CD1c-positive myeloid dendritic cell (primary cell): ENCODE measurements around the gene MRPS15.
A peak's percentile ranks its signal among the peaks of the same experiment; 100 is the strongest.

ENCODE experiments used
- DNase-seq: peaks from one replicate; pipeline ENCODE4 v3.0.0-alpha.2; 2016; ENCODE audit errors: extremely low spot score

Gene MRPS15

DNA sequence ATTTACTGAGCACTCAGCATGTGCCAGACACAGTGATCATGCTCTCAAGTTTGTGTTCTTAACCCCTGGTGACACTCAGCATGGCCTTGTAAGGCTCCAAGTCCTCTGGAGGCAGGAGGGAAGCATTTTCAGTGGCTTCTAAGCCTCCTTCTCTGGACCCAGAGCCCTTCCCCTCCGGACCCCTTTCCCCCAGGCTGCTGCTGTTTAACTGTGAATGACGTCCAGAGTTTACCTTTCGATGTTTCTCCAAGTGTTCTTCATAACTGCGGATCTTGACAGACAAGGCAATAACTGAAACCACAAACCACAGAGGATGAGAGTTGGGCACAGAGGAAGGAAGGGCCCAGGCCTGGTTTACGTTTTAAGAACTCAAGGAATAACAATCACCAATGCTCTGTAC lies 6.5 kb downstream of the MRPS15 start:
- peak; percentile 29 for DNase-seq

DNA sequence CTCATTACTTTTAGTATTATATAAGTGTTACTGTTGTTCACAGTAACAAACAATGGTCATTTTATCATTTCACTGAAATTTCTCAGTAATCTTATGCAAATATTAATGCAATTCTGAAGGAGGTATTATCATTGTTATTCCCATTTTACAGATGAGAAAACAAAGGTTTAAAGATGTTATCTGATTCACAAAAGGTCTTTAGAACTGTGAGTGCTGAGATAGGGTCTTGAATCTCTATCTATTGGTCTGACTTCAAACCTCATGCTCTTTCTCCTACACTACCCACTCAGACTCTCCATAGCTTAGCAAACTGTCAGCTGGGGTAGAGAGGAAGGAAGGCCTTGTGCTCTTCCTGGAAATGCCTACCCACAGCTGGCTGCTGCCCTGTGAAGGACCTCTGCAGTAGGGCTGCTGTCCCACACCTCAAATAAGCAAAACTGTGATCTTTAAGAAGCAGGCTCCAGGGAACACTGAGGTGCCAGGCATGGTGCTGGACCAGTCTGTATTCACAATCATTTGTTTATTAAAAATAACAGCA lies 7.7 kb downstream of the MRPS15 start:
- DNase-seq: no peak

DNA sequence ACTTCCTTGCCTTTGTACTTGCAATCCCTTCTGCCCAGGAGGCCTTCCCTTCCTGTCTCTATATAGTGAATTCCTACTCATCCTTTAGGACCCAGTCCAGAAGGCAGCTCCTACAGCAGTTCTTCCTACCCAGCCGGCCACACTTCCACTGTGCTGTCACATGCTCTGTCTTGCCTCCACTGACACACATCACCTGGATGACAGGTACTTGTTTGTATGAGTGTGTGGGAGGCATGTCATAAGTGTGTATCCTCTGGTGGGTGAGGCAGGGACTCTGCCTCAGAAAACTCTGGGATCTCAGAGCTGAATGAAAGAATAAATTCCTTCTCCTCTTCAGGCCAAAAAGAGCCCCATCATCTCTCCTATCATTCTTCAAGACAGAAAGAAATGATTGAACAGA lies 8.8 kb downstream of the MRPS15 start:
- no peak for DNase-seq

DNA sequence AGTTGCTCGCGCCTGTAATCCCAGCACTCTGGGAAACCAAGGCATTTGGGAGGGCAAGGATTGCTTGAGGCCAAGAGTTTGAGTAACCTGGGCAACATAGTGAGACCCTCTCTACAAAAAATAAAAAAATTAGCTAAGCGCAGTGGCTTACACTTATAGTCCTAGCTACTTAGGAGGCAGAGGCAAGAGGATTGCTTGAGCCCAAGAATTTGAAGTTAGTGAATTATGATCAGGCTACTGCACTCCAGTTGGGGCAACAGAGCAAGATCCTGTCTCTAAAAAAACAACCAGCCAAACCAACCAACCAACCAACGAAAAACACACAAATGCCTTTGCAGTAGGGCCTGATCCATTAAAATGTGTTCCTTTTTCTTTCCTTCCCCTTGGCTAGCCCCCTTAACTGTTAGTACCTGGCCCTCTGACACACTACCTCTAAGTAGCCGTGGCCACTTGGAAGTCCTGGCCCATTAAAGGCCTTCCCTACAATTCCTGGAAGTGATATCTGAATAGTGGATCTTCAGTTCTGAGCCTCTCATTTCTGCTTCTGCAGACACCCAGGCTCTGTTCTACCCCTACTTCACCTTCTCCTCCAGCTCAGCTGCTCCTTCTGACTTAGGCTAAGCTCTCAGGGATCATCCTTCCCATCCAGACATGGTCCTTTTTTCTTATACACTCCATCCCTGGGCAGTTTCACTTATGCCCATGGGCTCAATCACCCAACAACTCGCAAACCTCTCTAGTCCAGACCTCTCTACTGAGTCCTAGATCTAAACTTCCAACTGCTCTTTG lies 10.4 kb downstream of the MRPS15 start:
- DNase-seq: no peak

DNA sequence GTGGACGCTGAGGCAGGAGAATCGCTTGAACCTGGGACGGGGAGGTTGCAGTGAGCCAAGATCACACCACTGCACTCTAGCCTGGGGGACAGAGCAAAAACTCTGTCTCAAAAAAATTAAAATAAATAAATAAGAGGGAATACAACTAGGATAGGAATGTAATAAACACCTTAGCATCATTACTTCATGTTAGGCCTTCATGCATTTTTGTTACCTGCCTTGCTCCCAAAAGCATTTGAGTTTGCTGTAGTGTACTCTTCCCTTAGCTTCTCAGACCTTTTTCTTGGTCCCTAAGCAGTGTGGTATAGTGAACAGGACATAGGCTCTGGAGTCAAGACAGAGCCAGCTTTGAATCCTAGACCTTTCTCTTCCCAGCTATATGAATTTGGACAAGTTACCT lies 11.1 kb downstream of the MRPS15 start:
- no peak for DNase-seq

DNA sequence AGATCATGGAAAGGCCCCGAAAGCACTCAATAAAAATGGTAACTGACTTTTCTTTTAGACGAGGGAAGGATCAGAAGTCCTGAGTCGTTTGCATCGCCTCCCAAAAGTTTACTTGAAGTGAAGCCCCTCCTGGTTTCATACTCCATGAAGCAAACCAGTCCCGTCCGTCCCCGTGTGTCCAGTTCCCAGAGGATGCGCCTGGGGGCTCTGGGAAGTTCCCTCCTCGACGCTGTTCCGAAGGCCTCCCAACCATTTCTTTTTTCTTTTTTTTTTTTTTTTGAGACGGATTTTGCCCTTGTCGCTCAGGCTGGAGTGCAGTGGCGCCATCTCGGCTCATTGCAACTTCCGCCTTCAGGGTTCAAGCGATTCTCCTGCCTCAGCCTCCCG lies 13.3 kb downstream of the MRPS15 start:
- DNase-seq: no peak

DNA sequence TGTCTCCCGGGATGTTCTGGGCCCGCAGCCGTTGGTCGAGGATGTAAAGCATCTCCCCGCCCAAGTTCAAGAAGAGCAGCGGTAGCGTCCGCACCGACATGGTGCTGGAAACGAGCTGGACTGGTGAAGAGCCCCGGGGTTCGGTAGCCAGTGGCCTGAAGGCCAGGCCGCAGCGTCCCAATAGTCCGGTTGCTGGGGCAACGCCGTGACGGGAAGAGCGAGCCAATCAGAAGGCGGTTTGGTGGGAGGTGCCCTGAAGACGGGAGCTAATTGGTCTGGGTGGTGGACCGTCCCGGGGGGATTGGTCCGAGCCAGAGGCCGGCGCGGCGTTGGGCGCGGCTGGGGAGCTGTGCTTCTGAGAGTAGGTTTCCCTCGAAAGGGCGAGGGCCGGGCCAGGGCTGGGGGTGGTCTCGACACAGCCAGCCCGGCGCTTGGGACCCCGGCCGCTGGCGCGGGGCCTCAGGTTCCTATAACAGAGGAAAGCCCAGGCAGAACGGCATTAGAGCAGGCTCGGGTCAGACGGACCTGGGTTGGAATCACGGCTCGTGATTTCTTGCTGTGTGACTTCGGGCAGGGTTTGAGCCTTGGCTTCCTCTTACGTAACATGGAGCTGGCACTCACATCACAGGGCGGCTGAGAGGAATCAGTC lies 13.8 kb downstream of the MRPS15 start, which contains the start of gene OSCP1:
OSCP1 (minus strand) TSS at position 182 of the 649 bp plus-strand sequence; CDS start at position 100, 82 bp downstream.
- DNase-seq: peak; percentile 97

DNA sequence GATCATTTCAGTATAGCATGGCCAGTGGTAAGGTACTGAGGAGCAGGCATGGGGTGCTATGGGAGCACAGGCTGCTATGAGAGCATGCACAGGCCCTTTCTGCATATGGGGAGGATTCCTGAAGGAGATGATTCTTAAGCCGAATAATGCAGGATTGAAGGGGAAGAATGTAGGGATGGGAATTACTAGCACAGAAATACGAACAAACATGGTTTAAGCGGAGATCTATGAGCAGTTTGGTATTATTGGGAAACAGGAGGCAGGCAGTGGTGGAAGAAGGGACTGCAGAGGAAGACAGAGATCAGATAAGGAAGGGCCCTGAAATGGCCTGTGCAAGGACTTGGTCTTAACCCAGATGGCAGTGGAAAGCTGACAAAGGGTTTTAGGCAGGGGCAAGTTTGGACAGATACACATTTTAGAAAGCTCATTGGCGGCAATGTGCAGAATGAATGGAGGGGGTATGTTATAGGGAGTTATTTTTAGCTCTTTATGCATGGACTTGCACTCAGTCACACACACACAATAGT lies 15.6 kb downstream of the MRPS15 start:
- DNase-seq: no peak

DNA sequence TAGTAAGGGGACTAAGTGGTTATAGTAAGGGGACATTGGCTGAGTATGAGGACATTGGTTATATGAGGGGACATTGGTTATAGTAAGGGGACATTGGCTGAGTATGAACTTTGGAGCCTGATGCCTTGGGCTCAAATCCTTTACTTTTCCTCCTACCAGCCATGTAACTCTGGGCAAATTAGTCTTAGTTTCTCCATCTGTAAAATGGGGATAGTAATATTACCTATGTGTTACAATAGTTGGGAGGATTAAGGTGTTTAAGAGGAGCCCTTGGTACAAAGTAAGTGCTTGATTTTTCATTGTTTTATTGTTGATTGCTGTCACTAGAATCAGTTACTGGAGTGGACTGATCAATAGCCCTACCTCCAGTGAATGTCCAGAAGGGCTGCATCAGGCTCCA lies 16.7 kb downstream of the MRPS15 start:
- DNase-seq: no peak

DNA sequence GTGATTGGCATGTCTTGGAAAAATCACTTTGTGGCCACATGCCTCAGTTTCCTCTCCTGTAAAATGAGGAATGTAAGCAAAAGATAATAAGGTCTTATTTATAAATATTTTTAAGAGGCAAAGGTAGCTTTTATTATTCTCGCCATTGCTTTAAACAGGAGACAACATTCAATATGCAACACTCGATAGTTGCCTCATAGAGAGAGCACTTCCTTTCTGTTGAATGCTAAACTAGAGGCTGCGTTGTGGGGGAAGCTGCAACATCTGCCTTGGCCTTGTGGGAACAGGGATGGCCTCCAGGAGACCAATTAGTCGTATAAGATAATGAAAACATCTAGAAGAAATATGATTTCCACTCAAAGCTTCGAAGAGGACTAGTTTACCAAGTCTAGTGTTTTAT lies 17.4 kb downstream of the MRPS15 start:
- peak; percentile 37 for DNase-seq

DNA sequence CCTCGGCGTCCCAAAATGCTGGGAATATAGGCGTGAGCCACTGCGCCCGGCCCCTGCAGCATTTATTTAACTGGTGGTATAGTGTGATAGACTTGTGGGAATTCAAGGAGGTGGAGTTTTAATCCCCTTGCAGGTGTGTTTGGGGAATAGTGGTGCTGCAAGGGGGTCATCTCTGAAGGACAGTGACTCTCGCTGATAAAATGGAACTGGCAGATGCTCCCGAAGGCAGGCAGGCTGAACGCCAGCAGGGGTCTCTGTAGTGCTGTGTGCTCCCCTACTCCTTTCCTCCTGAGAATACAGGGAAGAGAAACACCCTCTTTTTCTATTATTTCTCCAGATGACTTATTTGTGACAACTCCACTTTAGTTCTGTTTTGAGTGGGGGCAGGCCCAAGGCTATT lies 17.9 kb downstream of the MRPS15 start:
- DNase-seq: peak; percentile 38

DNA sequence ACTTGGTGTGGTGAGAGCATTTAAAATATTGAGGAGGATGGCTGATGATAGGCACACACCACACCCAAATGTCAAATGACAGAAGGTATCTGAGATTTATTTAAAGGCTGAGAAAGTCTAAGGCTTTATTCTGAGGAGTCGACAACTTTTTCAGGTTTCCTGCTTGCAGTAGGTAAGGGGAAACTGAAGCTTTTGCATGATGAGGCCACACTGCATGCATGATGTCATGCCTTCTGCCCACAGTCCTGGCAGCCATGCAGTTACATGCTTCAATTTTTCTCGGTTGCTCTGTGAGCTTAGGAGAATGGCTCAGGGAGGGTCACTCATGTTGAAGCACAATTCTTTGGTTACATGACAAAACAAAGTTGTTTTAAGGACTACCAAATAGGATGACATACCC lies 20.9 kb downstream of the MRPS15 start:
- no peak for DNase-seq

DNA sequence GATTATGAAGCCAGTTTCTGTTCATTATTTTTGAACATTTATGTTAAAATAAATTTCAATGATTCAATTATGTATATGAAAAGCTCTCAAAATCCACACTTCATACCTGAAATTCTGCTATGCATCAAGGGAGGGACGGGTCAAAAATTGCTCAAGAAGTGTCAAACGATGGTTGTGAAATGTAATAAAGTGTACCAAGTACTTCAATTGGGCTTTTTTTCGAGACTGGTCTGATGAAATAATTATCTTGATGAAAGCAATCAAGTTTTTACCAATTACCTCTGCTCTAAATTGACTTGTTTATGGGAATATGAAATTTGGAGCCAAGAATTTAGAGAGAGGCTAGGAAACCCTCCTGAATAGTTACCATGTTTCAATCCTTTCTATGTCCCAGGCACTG lies 21.8 kb downstream of the MRPS15 start:
- no peak for DNase-seq

DNA sequence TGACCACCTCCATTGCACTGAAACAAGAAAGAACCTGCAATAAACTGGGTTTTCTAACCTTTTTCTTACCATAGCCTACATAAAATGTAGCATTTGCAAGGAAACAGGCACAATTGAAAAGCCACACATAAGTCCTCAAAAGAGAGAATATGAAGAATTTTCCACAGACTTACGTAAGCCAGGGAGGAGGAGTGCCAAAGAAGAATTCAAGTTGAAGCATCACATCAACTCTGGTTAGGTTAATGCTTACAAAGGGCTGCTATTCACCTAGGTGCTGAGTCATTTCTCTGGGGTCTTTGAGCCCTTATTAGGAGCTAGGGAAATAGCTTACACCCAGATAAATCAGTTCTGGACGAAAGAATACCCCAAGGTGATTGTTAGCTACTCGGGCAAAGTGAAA lies 23.5 kb downstream of the MRPS15 start:
- no peak for DNase-seq

DNA sequence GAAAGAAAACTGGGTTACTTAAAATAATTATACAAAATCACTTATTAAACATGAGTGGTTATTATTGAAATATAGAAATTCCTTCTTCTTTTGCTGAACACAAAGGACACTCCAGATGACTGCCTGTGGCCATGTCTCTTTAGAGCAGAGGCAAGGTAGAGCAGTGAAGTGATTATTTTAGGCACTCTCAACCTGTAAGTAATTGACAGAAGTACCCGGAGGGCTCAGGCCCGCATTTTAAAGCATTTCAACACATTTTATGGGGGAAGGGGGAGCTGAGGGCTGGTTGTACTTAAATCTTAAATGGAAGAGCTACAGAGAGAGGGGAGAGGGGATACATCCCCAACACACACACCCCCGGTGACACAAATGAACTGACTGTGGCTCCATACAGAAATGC lies 24.1 kb downstream of the MRPS15 start:
- DNase-seq: no peak

DNA sequence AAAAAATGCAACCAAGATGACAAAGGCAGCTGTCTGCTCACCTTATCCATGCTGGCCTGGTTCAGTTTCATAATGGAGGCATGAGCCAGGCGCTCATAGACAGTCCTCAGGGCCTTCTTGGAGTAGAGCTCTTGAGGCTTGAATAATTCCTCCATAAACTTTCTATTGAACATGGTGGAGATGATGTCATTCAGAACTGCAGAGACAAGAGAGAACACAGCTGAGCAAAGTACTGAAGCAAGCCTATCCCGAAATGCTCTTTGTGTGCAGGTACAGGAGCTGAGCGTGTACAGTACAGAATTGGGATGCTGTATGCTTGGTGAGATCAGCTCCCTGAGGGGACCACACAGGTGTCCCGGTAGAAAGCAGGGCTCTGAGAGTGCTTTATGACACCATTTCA lies 25.5 kb downstream of the MRPS15 start:
- no peak for DNase-seq

DNA sequence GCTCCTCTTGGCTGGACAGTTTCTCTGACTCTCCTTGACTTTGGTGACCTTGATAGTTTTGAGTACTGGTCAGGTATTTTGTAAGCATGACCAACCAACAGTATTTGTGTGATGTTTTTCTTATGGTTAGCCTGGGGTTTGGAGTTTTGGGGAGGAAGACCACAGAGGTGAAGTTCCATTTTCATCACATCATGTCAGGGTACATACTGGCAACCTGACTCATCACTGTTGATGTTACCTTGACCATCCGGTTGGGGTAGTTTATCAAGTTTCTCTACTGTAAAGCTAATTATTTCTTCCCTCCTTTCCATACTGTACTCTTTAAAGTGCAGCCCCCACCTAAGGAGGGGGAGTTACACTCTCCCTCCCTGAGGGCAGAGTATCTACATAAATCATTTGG lies 27.4 kb downstream of the MRPS15 start:
- DNase-seq: no peak

DNA sequence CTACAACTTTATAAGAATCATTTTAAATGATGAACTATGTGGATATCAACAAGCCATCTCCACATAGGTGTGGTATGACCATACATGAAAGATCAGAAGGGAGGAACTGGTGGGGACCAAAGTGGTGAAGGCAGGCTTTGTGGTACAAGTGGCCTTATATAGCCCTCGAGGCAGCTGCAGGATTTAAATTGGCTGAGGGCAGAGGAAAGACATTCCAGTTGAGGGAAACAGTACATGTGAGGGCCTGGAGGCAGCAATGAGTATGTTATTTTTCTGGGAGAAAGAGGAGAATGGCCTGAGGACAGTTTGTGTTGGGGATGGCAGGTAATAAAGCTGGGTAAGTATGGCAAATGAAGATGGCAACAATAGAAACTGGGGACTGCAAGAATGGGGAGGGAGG lies 31.1 kb downstream of the MRPS15 start:
- DNase-seq: no peak

DNA sequence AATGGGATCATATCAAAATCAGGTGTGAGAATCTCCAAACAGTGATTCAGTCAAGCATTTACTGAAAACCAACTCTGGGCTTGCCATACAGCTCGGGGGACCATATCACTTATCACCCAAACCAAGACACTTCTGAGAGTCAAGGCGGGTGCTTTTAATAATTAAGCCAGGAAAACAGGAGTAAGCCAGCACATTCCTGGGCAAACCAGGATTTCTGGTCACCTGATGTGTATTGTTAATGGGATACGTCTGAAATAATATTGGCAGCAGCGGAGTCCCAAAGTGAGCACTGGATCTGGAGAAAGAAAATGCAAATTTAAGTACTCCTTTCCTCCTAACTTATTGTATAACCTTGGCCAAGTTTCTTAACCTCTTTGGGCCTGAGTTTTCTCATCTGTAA lies 31.6 kb downstream of the MRPS15 start:
- DNase-seq: no peak

DNA sequence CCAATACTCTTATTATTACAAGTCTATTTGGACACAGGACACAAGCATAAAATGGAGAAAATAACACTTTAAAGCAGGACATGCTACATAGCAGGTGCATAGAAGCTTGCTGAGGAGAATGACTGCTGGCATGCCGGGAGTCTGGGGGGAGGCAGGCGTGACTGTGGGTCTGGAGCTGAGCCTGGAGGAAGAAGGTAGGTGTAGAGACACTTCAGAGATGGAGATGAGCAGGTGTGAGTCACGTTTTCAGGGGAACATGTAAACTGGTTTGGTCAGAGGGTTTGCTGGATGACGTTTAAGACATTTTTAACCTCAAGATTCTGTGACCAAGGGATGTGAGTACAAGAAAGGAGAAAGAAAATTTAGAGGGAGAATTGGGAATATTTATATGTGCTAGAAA lies 38.4 kb downstream of the MRPS15 start:
- no peak for DNase-seq

DNA sequence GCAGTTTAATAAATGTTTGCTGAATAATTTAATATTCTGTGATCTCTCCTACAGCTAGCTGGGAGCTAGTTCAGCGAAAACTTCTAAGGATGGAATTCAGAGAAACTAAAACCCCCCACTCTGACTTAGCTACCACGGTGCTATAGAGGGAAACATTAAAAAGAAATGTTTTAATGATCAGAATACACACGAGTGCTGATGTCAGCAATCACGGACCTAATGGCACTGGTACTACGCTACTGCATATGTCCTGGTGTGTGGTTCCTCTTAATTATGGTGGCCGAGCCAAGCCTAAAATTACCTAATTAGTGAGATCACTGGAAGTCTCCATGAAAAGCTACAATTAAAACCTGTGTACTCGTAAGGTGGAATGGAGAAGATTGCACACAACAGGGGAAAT lies 42.5 kb downstream of the MRPS15 start:
- DNase-seq: no peak

DNA sequence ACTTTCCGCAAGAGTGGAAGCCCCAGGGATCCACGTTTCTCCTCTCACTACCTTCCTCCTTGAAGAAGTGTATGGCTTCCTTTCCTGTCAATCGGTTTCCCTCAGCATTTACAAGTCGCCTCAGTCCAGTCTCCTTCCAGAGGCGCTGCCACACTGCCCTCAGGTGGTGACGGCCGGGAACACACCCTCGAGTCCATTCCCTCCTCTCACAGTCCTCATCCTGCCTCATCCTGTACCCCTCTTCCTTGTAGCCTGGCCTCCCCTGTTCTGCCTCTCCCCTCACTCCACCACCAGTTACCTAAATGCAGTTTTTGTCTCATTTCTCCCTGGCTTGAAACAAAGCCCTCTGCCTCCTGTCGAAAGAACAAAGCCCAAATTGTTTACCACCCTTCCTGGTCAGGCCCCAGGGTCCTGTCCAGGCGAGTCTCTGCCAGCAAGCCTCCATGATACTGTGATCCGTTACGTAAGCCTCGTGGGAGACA lies 43.3 kb downstream of the MRPS15 start:
- DNase-seq: peak; percentile 88

DNA sequence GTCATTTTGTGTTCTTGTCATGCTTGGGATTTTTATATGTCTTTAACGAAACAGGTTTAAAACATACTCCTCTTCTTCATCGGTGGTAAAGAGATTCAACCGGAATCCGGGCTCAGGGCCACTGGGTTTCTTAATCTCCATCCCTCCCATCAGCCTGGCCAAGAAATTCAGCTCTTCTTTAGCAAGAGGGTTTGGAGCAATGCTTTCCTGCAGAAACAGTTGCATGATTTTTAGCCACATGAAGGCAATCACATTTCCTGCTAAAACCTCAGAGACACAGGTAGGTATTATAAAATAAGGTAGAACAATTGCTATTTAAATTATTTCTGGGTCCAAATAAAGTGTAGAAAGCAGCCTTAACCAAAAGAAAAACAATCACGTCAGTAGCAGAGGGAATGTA lies 43.8 kb downstream of the MRPS15 start:
- DNase-seq: no peak
